Measurements from ENCODE around the gene SLC22A23.

DNA sequence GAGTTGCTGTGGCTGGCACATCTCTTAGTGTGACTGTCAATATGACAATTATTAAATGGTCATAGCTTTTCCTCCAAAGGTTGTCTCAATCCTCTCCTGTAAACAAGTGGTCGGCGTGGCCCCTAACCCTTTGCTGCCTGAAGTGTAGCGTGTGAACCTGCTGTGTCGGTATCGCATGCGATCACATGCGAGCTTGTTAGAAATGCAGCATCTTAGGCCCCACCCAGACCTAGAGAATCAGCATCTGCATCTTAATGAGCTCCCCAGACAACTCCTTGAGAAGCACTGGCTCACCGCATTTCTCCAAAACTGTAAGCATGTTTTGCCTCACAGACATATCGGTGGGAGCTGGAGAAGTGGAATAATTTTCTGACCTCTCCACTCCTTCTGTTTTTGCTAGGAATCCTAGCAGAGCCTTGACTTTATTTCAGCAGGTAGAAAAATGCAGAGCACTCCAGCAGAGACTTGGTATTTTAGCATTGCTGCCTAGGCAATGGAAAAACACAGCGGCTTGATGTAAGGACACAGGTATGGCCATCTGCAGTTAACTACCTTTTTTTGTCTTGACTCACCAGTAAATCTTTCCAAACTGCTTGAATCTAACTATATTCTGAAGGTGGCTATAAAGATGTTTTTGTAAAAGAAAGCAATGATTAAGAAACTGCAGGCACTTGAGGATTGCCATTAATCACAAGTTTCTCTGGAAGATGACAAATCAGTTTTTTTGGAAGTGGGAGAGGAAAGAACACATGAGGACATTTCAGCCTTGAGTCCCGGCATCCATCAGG is 130.5 kb downstream of the SLC22A23 start:
- TF ChIP-seq, protein P1, sequence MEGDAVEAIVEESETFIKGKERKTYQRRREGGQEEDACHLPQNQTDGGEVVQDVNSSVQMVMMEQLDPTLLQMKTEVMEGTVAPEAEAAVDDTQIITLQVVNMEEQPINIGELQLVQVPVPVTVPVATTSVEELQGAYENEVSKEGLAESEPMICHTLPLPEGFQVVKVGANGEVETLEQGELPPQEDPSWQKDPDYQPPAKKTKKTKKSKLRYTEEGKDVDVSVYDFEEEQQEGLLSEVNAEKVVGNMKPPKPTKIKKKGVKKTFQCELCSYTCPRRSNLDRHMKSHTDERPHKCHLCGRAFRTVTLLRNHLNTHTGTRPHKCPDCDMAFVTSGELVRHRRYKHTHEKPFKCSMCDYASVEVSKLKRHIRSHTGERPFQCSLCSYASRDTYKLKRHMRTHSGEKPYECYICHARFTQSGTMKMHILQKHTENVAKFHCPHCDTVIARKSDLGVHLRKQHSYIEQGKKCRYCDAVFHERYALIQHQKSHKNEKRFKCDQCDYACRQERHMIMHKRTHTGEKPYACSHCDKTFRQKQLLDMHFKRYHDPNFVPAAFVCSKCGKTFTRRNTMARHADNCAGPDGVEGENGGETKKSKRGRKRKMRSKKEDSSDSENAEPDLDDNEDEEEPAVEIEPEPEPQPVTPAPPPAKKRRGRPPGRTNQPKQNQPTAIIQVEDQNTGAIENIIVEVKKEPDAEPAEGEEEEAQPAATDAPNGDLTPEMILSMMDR (conservative IDR thresholded peaks at IDR 0.05; ENCODE audit: low read depth, low read length): no peak
- TF ChIP-seq CEBPB (IDR thresholded peaks at IDR 0.05; ENCODE audit: low read depth, low read length) (no peak), RFX5 (IDR thresholded peaks at IDR 0.05; ENCODE audit: low read depth, low read length) (no peak), POLR2A (IDR thresholded peaks at IDR 0.05; ENCODE audit: low read depth, low read length) (no peak), NFE2L2 (IDR thresholded peaks at IDR 0.05; ENCODE audit: low read depth, low read length) (no peak), SMC3 (IDR thresholded peaks at IDR 0.05; ENCODE audit: low read depth, low read length) (no peak), RCOR1 (IDR thresholded peaks at IDR 0.05; ENCODE audit: insufficient replicate concordance, low read length) (no peak), RAD21 (IDR thresholded peaks at IDR 0.05; ENCODE audit: low read length) (no peak), MAFK (IDR thresholded peaks at IDR 0.05; ENCODE audit: low read depth, low read length) (no peak), BHLHE40 (IDR thresholded peaks at IDR 0.05; ENCODE audit: low read depth, low read length) (no peak), MAZ (IDR thresholded peaks at IDR 0.05; ENCODE audit: borderline replicate concordance, low read depth, low read length) (no peak)
- TF ChIP-seq, protein P2, sequence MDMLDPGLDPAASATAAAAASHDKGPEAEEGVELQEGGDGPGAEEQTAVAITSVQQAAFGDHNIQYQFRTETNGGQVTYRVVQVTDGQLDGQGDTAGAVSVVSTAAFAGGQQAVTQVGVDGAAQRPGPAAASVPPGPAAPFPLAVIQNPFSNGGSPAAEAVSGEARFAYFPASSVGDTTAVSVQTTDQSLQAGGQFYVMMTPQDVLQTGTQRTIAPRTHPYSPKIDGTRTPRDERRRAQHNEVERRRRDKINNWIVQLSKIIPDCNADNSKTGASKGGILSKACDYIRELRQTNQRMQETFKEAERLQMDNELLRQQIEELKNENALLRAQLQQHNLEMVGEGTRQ (IDR thresholded peaks at IDR 0.05; ENCODE audit: low read depth, low read length): no peak
